Stimulated activated CD8-positive, alpha-beta memory T cell treated with anti-CD3 and anti-CD28 coated beads, Interleukin-12 subunit alpha, Interleukin-12 subunit beta, amount 100 ng/mL, for 4 hours (primary cell): Measurements from ENCODE around the gene GFRA1.

Experiments used
- DNase-seq: peaks from one replicate; pipeline ENCODE4 v3.0.0-alpha.2; 2020; ENCODE audit warnings: low read depth

The GFRA1 gene

GRCh38 chr10:116158036-116158435 is 115.0 kb downstream of the GFRA1 start:
- no peak for DNase-seq

- no peak for DNase-seq
These were observed 115.5 kb downstream of the GFRA1 start for GRCh38 chr10:116157485-116157884.

GRCh38 chr10:116156819-116157218 is 116.2 kb downstream of the GFRA1 start:
- DNase-seq: no peak

- no peak for DNase-seq
These were observed 117.8 kb downstream of the GFRA1 start for GRCh38 chr10:116155191-116155590.

- DNase-seq: no peak
These were observed 118.4 kb downstream of the GFRA1 start for GRCh38 chr10:116154651-116155050.

GRCh38 chr10:116151076-116151475 is 121.9 kb downstream of the GFRA1 start:
- DNase-seq: no peak

- DNase-seq: no peak
These were observed 122.4 kb downstream of the GFRA1 start for GRCh38 chr10:116150606-116151005.

GRCh38 chr10:116147147-116147905 is 125.7 kb downstream of the GFRA1 start:
- DNase-seq: no peak

GRCh38 chr10:116146372-116147140 is 126.5 kb downstream of the GFRA1 start:
- DNase-seq: no peak

GRCh38 chr10:116143673-116144222 is 129.3 kb downstream of the GFRA1 start:
- DNase-seq: no peak

- DNase-seq: no peak
These were observed 131.2 kb downstream of the GFRA1 start for GRCh38 chr10:116141855-116142254.

GRCh38 chr10:116141246-116141645 is 131.8 kb downstream of the GFRA1 start:
- no peak for DNase-seq

GRCh38 chr10:116139886-116140285 is 133.1 kb downstream of the GFRA1 start:
- no peak for DNase-seq

- DNase-seq: no peak
These were observed 134.1 kb downstream of the GFRA1 start for GRCh38 chr10:116138897-116139296.

GRCh38 chr10:116136261-116136660 is 136.7 kb downstream of the GFRA1 start:
- no peak for DNase-seq

GRCh38 chr10:116134322-116134721 is 138.7 kb downstream of the GFRA1 start:
- no peak for DNase-seq

GRCh38 chr10:116133634-116134033 is 139.4 kb downstream of the GFRA1 start:
- DNase-seq: no peak

- no peak for DNase-seq
These were observed 140.1 kb downstream of the GFRA1 start for GRCh38 chr10:116132780-116133399.

GRCh38 chr10:116130006-116130405 is 143.0 kb downstream of the GFRA1 start:
- no peak for DNase-seq

- no peak for DNase-seq
These were observed 145.9 kb downstream of the GFRA1 start for GRCh38 chr10:116126954-116127695.

GRCh38 chr10:116126239-116126638 is 146.8 kb downstream of the GFRA1 start:
- DNase-seq: no peak

GRCh38 chr10:116125180-116125579 is 147.8 kb downstream of the GFRA1 start:
- no peak for DNase-seq
